Stimulated activated CD8-positive, alpha-beta memory T cell treated with anti-CD3 and anti-CD28 coated beads, Interleukin-12 subunit alpha, Interleukin-12 subunit beta, amount 100 ng/mL, for 24 hours (primary cell): ENCODE data around the gene USP24.

Experiments
- DNase-seq: peaks from one replicate; pipeline ENCODE4 v3.0.0-alpha.2; 2020; ENCODE audit errors: extremely low read depth

The USP24 gene

GRCh38 chr1:55070293-55071164 is 144.6 kb downstream of the USP24 start:
- no peak for DNase-seq

DNA sequence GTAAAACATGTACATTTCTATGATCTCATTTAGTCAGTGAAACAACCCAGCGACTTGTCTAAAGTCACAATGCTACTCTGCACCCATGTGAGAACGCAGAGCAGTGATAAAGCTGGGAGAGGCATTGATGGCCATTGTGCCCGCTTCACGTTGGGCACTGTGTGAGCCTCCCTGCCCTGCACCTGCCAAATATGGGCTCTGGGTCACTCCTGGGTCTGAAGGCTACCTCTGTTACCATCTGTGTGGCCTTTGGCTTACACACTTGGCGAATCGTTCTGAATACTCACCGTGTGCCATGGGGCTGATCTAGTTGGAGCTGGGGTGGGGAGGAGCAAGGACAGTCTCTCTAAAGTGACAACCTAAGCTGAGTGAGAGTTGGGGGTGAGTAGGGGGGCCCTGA is 145.9 kb downstream of the USP24 start:
- no peak for DNase-seq

- DNase-seq = no peak
Observed at GRCh38 chr1:55068638-55069037, 146.5 kb downstream of the USP24 start.

GRCh38 chr1:55067914-55068313 is 147.2 kb downstream of the USP24 start:
- no peak for DNase-seq

- no peak for DNase-seq
Observed at GRCh38 chr1:55067022-55067778, 148.0 kb downstream of the USP24 start.

GRCh38 chr1:55065648-55066047 is 149.5 kb downstream of the USP24 start:
- DNase-seq = no peak

- no peak for DNase-seq
Observed at GRCh38 chr1:55064861-55065263, 150.3 kb downstream of the USP24 start.

GRCh38 chr1:55064071-55064581 is 151.0 kb downstream of the USP24 start:
- no peak for DNase-seq

DNA sequence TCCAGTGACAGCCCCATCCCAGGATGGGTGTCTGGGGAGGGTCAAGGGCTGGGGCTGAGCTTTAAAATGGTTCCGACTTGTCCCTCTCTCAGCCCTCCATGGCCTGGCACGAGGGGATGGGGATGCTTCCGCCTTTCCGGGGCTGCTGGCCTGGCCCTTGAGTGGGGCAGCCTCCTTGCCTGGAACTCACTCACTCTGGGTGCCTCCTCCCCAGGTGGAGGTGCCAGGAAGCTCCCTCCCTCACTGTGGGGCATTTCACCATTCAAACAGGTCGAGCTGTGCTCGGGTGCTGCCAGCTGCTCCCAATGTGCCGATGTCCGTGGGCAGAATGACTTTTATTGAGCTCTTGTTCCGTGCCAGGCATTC is 151.6 kb downstream of the USP24 start:
- no peak for DNase-seq

GRCh38 chr1:55062801-55063576 is 152.2 kb downstream of the USP24 start:
- no peak for DNase-seq

GRCh38 chr1:55061706-55062321 is 153.3 kb downstream of the USP24 start:
- no peak for DNase-seq

DNA sequence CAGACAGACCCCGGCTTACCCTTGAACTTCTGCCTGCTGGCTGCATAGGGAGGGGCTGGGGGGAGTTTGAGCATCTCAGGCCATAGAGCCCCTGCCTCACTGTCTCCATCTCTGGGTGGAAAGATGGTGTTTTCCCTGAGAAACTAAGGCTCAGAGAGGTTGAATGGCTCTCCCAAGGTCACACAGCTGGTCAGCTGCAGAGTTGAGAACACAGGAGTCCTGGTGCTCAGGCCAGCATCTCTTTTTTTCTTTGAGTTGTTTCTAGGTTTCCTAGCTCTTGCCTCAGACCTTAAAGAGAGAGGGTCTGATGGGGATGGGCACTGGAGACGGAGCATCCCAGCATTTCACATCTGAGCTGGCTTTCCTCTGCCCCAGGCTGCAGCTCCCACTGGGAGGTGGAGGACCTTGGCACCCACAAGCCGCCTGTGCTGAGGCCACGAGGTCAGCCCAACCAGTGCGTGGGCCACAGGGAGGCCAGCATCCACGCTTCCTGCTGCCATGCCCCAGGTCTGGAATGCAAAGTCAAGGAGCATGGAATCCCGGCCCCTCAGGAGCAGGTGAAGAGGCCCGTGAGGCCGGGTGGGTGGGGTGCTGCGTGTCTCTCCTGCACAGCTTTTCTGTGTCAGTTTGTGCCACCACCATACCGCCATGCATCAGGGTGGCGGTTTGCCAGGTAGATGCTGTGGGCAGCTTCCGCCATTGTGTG is 154.0 kb downstream of the USP24 start:
- DNase-seq = no peak

DNA sequence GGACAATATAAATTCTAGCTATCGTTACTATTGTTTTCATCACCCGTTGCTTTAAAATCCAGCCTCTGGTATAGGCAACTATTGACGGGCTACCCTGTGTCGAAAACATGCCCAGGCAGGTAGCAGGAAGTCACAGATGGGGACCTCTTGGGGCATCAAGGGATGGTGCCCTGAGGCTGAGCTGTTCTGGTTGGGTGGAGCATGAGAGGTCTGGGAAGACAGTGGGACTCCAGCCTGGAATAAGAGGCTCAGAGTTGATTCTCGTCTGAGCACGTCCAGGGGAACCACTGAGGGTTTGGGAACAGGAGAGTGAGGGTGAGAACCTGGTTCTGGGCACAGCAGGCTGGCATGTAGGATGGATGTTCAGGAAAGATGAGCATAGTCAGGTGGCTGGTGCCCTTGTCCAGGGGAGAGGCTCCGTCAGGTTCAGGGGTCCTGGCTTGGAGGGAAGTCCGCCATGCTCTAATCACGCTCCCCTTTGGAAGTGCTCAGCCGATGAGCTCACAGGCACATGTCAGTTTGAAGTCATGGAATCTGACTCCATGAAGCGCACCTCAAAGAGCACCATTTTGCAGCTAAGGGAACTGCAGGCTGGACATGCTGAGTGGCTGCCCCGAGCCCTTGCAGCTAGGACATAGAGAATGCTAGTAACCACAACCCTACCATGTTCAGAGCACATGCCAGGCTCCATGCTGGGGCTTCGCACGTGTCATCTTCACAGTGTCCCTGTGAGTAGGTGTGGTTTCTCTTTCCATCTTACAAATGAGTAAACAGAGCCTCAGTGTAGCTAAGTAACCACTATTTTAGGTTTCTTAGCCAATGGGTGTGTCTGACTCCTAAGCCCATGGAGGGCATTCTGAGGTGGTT is 154.8 kb downstream of the USP24 start:
- DNase-seq = no peak

DNA sequence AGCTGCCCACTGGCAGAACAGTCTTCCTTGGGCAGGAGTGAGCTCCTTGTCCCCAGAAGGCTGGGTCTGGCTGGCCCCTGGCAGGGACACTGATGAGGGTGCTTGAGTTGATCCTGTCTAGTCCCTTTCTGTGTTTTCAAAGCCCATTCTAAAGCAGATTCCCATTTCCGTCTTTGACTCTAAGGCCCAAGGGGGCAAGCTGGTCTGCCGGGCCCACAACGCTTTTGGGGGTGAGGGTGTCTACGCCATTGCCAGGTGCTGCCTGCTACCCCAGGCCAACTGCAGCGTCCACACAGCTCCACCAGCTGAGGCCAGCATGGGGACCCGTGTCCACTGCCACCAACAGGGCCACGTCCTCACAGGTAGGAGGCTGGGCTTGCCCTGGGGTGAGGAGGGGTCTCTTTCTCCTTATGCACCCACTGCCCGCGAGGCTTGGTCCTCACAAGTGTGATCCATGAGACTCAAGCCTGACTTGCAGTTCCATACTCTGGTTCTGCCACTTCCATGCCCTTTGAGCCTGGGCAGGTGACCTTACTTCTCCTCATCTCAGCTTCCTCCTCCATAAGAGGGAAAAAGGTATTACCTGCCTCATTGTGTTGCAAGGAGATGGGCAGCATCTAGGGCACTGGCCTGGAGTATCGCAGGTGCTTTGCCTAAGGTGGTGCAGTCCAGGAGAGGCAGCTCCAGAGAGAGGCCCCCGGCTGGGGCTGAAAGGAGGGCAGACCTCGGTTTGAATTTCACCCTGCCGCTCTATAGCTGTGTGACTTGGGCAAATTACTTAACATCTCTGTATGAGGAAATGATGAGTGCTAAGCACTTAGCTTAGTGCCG is 155.6 kb downstream of the USP24 start:
- DNase-seq = no peak

- DNase-seq = no peak
Observed at GRCh38 chr1:55057956-55058298, 157.2 kb downstream of the USP24 start.

DNA sequence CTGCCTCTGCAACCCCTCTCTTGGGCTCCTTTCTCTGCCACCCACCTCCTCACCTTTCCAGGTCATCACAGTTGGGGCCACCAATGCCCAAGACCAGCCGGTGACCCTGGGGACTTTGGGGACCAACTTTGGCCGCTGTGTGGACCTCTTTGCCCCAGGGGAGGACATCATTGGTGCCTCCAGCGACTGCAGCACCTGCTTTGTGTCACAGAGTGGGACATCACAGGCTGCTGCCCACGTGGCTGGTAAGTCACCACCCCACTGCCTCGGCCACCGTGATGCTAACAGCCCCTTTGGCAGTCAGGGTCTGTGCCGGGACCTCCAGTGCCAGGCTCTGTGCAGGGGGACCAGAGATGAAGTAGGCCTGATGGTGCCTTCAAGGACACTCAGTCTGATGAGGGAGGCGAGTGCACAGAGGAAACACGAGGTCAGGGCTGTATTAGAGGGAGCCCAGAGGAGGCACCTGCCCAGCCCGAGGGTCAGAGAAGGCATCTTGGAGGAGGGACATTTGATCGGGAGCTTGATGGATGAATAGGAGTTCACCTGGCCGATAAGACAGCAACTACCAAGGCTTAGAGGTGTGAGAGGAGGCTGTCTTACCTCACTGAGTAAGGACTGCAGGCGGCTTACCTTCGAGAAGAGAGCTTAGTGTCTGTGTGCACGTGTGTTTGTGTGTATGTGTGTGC is 157.8 kb downstream of the USP24 start:
- DNase-seq = no peak

GRCh38 chr1:55056632-55056992 is 158.6 kb downstream of the USP24 start:
- no peak for DNase-seq

DNA sequence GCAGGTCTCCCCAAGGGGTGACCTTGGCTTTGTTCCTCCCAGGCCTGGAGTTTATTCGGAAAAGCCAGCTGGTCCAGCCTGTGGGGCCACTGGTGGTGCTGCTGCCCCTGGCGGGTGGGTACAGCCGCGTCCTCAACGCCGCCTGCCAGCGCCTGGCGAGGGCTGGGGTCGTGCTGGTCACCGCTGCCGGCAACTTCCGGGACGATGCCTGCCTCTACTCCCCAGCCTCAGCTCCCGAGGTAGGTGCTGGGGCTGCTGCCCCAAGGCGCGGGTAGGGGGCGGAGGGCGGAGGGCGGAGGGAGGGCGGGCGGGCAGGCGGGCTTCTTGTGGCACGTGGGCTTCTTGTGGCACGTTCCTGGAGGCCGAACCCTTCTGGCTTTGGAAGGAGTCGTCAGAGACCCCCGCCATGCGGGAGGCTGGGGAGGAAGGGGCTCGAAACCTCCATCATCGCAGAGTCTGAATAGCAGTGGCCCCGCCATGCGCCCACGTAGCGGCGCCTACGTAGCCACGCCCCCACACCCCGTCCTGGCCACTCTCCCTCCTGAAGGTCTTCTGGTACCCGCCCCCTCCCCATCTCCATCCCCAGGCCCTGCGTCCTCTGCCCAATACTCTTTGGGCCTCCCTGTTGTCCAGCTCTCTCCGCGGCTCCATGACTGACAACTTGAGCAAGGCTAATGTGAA is 159.1 kb downstream of the USP24 start:
- DNase-seq = no peak
